ENCODE data around the gene KLHL17.

The KLHL17 gene

GRCh38 chr1:915295-916172 is 44.9 kb upstream of the KLHL17 start:
- FAIRE-seq: no peak
- TF ChIP-seq POLR2A (IDR thresholded peaks at IDR 0.05; ENCODE audit: low read depth, low read length): no peak
- no peak for TF ChIP-seq SPI1 (IDR thresholded peaks at IDR 0.05; ENCODE audit: low read depth, low read length)
- TF ChIP-seq POLR2AphosphoS5 (IDR thresholded peaks at IDR 0.05; ENCODE audit: low read depth, low read length): no peak
- no peak for TF ChIP-seq POU2F2 (IDR thresholded peaks at IDR 0.05; ENCODE audit: low read depth, low read length)
- no peak for TF ChIP-seq PAX5 (IDR thresholded peaks at IDR 0.05; ENCODE audit: insufficient read depth, low read length, severe bottlenecking)
- TF ChIP-seq TAF1 (IDR thresholded peaks at IDR 0.05; ENCODE audit: low read depth, low read length): no peak
- no peak for DNase-seq (ENCODE audit: insufficient read length, low spot score)

- no peak for DNase-seq (ENCODE audit: insufficient read length, low spot score)
- FAIRE-seq: no peak
- TF ChIP-seq POLR2AphosphoS5 (IDR thresholded peaks at IDR 0.05; ENCODE audit: low read depth, low read length) (no peak), TAF1 (IDR thresholded peaks at IDR 0.05; ENCODE audit: low read depth, low read length) (no peak), POLR2A (IDR thresholded peaks at IDR 0.05; ENCODE audit: low read depth, low read length) (no peak), PAX5 (IDR thresholded peaks at IDR 0.05; ENCODE audit: insufficient read depth, low read length, severe bottlenecking) (no peak), SPI1 (IDR thresholded peaks at IDR 0.05; ENCODE audit: low read depth, low read length) (no peak), POU2F2 (IDR thresholded peaks at IDR 0.05; ENCODE audit: low read depth, low read length) (no peak)
Measured at GRCh38 chr1:916173-917075, 44.0 kb upstream of the KLHL17 start.

GRCh38 chr1:917076-917459 is 43.3 kb upstream of the KLHL17 start:
- no peak for TF ChIP-seq TAF1 (IDR thresholded peaks at IDR 0.05; ENCODE audit: low read depth, low read length)
- TF ChIP-seq POLR2A (IDR thresholded peaks at IDR 0.05; ENCODE audit: low read depth, low read length): no peak
- no peak for TF ChIP-seq POLR2AphosphoS5 (IDR thresholded peaks at IDR 0.05; ENCODE audit: low read depth, low read length)
- TF ChIP-seq SPI1 (IDR thresholded peaks at IDR 0.05; ENCODE audit: low read depth, low read length): no peak
- no peak for TF ChIP-seq POU2F2 (IDR thresholded peaks at IDR 0.05; ENCODE audit: low read depth, low read length)
- no peak for TF ChIP-seq PAX5 (IDR thresholded peaks at IDR 0.05; ENCODE audit: insufficient read depth, low read length, severe bottlenecking)
- FAIRE-seq: no peak
- no peak for DNase-seq (ENCODE audit: insufficient read length, low spot score)

- no peak for FAIRE-seq
- no peak for DNase-seq (ENCODE audit: insufficient read length, low spot score)
- TF ChIP-seq TAF1 (IDR thresholded peaks at IDR 0.05; ENCODE audit: low read depth, low read length): no peak
- TF ChIP-seq POU2F2 (IDR thresholded peaks at IDR 0.05; ENCODE audit: low read depth, low read length): no peak
- TF ChIP-seq POLR2A (IDR thresholded peaks at IDR 0.05; ENCODE audit: low read depth, low read length): no peak
- no peak for TF ChIP-seq PAX5 (IDR thresholded peaks at IDR 0.05; ENCODE audit: insufficient read depth, low read length, severe bottlenecking)
- no peak for TF ChIP-seq SPI1 (IDR thresholded peaks at IDR 0.05; ENCODE audit: low read depth, low read length)
- no peak for TF ChIP-seq POLR2AphosphoS5 (IDR thresholded peaks at IDR 0.05; ENCODE audit: low read depth, low read length)
Measured at GRCh38 chr1:917466-918091, 42.8 kb upstream of the KLHL17 start.

- FAIRE-seq (no peak), DNase-seq (ENCODE audit: insufficient read length, low spot score) (no peak)
- no peak for TF ChIP-seq POU2F2 (IDR thresholded peaks at IDR 0.05; ENCODE audit: low read depth, low read length)
- TF ChIP-seq SPI1 (IDR thresholded peaks at IDR 0.05; ENCODE audit: low read depth, low read length): no peak
- TF ChIP-seq TAF1 (IDR thresholded peaks at IDR 0.05; ENCODE audit: low read depth, low read length): no peak
- no peak for TF ChIP-seq POLR2A (IDR thresholded peaks at IDR 0.05; ENCODE audit: low read depth, low read length)
- no peak for TF ChIP-seq POLR2AphosphoS5 (IDR thresholded peaks at IDR 0.05; ENCODE audit: low read depth, low read length)
- no peak for TF ChIP-seq PAX5 (IDR thresholded peaks at IDR 0.05; ENCODE audit: insufficient read depth, low read length, severe bottlenecking)
Measured at GRCh38 chr1:918353-918752, 42.0 kb upstream of the KLHL17 start.

- no peak for TF ChIP-seq POLR2A (IDR thresholded peaks at IDR 0.05; ENCODE audit: low read depth, low read length)
- no peak for TF ChIP-seq TAF1 (IDR thresholded peaks at IDR 0.05; ENCODE audit: low read depth, low read length)
- TF ChIP-seq SPI1 (IDR thresholded peaks at IDR 0.05; ENCODE audit: low read depth, low read length): no peak
- no peak for TF ChIP-seq PAX5 (IDR thresholded peaks at IDR 0.05; ENCODE audit: insufficient read depth, low read length, severe bottlenecking)
- no peak for TF ChIP-seq POU2F2 (IDR thresholded peaks at IDR 0.05; ENCODE audit: low read depth, low read length)
- TF ChIP-seq POLR2AphosphoS5 (IDR thresholded peaks at IDR 0.05; ENCODE audit: low read depth, low read length): no peak
- no peak for FAIRE-seq
Measured at GRCh38 chr1:918843-919242, 41.5 kb upstream of the KLHL17 start.

GRCh38 chr1:919271-919872 is 41.0 kb upstream of the KLHL17 start:
- TF ChIP-seq TAF1 (IDR thresholded peaks at IDR 0.05; ENCODE audit: low read depth, low read length): no peak
- TF ChIP-seq PAX5 (IDR thresholded peaks at IDR 0.05; ENCODE audit: insufficient read depth, low read length, severe bottlenecking): no peak
- no peak for TF ChIP-seq SPI1 (IDR thresholded peaks at IDR 0.05; ENCODE audit: low read depth, low read length)
- no peak for TF ChIP-seq POLR2A (IDR thresholded peaks at IDR 0.05; ENCODE audit: low read depth, low read length)
- FAIRE-seq (no peak), DNase-seq (ENCODE audit: insufficient read length, low spot score) (no peak)

More at GRCh38 chr1:918843-919242, 41.5 kb upstream of the KLHL17 start:
- no peak for DNase-seq (ENCODE audit: insufficient read length, low spot score)

- no peak for DNase-seq (ENCODE audit: insufficient read length, low spot score)
- TF ChIP-seq POLR2AphosphoS5 (IDR thresholded peaks at IDR 0.05; ENCODE audit: low read depth, low read length): no peak
- TF ChIP-seq PAX5 (IDR thresholded peaks at IDR 0.05; ENCODE audit: insufficient read depth, low read length, severe bottlenecking): no peak
- no peak for TF ChIP-seq SPI1 (IDR thresholded peaks at IDR 0.05; ENCODE audit: low read depth, low read length)
- no peak for TF ChIP-seq TAF1 (IDR thresholded peaks at IDR 0.05; ENCODE audit: low read depth, low read length)
- TF ChIP-seq POU2F2 (IDR thresholded peaks at IDR 0.05; ENCODE audit: low read depth, low read length): no peak
- no peak for TF ChIP-seq POLR2A (IDR thresholded peaks at IDR 0.05; ENCODE audit: low read depth, low read length)
- no peak for FAIRE-seq
Measured at GRCh38 chr1:920010-920409, 40.4 kb upstream of the KLHL17 start.
